Trophoblast cell (in vitro differentiated cells and primary cell): ENCODE measurements around the gene EME1.

Experiments
- DNase-seq, 2 donors: peaks; one replicate each; pipeline ENCODE4 v3.0.0-alpha.2; 2016
- H2AFZ ChIP-seq: 2 replicates; pipeline ENCODE4 v1.6.1; 2013; ENCODE audit warnings: low read length, moderate library complexity, mild to moderate bottlenecking; ENCODE audit not compliant: insufficient read depth, poor library complexity
- H2AK5ac ChIP-seq: 2 replicates; pipeline ENCODE4 v1.6.1; 2013; ENCODE audit warnings: mild to moderate bottlenecking, low read length
- H2BK120ac ChIP-seq: 2 replicates; pipeline ENCODE4 v1.6.1; 2013; ENCODE audit warnings: low read length, mild to moderate bottlenecking, moderate library complexity; ENCODE audit not compliant: insufficient read depth, poor library complexity
- H2BK12ac ChIP-seq: 2 replicates; pipeline ENCODE4 v1.6.1; 2013; ENCODE audit warnings: mild to moderate bottlenecking, low read length, moderate library complexity
- H2BK5ac ChIP-seq: 2 replicates; pipeline ENCODE4 v1.6.1; 2013; ENCODE audit warnings: low read length, low read depth, moderate library complexity, mild to moderate bottlenecking; ENCODE audit not compliant: poor library complexity
- H3K14ac ChIP-seq: 2 replicates; pipeline ENCODE4 v1.6.1; 2013; ENCODE audit warnings: mild to moderate bottlenecking, low read length
- H3K18ac ChIP-seq: 2 replicates; pipeline ENCODE4 v1.6.1; 2013; ENCODE audit warnings: mild to moderate bottlenecking, low read length
- H3K23ac ChIP-seq: 2 replicates; pipeline ENCODE4 v1.6.1; 2013; ENCODE audit warnings: low read length
- H3K27ac ChIP-seq: 2 replicates; pipeline ENCODE4 v1.5.1; 2013; ENCODE audit warnings: low read depth, mild to moderate bottlenecking, inconsistent platforms, low read length, moderate library complexity
- H3K27me3 ChIP-seq: 2 replicates; pipeline ENCODE4 v1.6.1; 2013; ENCODE audit warnings: inconsistent platforms, mild to moderate bottlenecking, low read length, moderate library complexity; ENCODE audit not compliant: insufficient read depth
- H3K36me3 ChIP-seq, 2 experiments: 1 replicate in 1 of 2; 2 replicates in 1 of 2; pipeline ENCODE4 v1.6.1; 2013; ENCODE audit warnings: low read length in 2 of 2, mild to moderate bottlenecking in 2 of 2, moderate library complexity in 1 of 2; ENCODE audit not compliant: insufficient read depth in 2 of 2, control insufficient read depth in 1 of 2
- H3K4ac ChIP-seq: 2 replicates; pipeline ENCODE4 v1.6.1; 2013; ENCODE audit warnings: low read depth, mild to moderate bottlenecking, low read length, moderate library complexity
- H3K4me1 ChIP-seq, 2 experiments: 1 replicate in 1 of 2; 2 replicates in 1 of 2; pipeline ENCODE4 v1.6.1; 2013; ENCODE audit warnings: low read length in 2 of 2, mild to moderate bottlenecking in 2 of 2, moderate library complexity in 1 of 2; ENCODE audit not compliant: insufficient read depth in 2 of 2, control insufficient read depth in 1 of 2
- H3K4me2 ChIP-seq: 2 replicates; pipeline ENCODE4 v1.6.1; 2013; ENCODE audit warnings: inconsistent platforms, mild to moderate bottlenecking, low read length, moderate library complexity
- H3K4me3 ChIP-seq: 2 replicates; pipeline ENCODE4 v1.5.1; 2013; ENCODE audit warnings: mild to moderate bottlenecking, low read depth, low read length, inconsistent platforms
- H3K79me1 ChIP-seq: one replicate; pipeline ENCODE4 v1.6.1; 2013; ENCODE audit warnings: low read length
- H3K79me2 ChIP-seq: 2 replicates; pipeline ENCODE4 v1.6.1; 2013; ENCODE audit warnings: low read length, mild to moderate bottlenecking; ENCODE audit not compliant: control insufficient read depth, insufficient read depth, poor library complexity
- H3K9ac ChIP-seq: 2 replicates; pipeline ENCODE4 v1.6.1; 2013; ENCODE audit warnings: mild to moderate bottlenecking, low read length
- H3K9me3 ChIP-seq: 2 replicates; pipeline ENCODE4 v1.6.1; 2013; ENCODE audit warnings: low read depth, mild to moderate bottlenecking, control low read depth, inconsistent platforms, low read length; ENCODE audit not compliant: insufficient read depth
- H4K12ac ChIP-seq: 2 replicates; pipeline ENCODE4 v1.6.1; 2013; ENCODE audit warnings: low read depth, mild to moderate bottlenecking, low read length, moderate library complexity
- H4K8ac ChIP-seq: 2 replicates; pipeline ENCODE4 v1.6.1; 2013; ENCODE audit warnings: low read depth, mild to moderate bottlenecking, low read length, moderate library complexity
- H4K91ac ChIP-seq: one replicate; pipeline ENCODE4 v1.6.1; 2013; ENCODE audit warnings: low read depth, mild to moderate bottlenecking, low read length, moderate library complexity
- WGBS: extraction: QIAGEN DNeasy Blood & Tissue Kit; methylation state at CpG from one replicate; pipeline ENCODE4 v1.1.7; 2013; ENCODE audit warnings: missing lambda C conversion rate; ENCODE audit not compliant: insufficient read length, insufficient coverage; ENCODE audit errors: extremely low coverage; 5-methylcytosine and 5-hydroxymethylcytosine counted together

EME1 gene

DNA sequence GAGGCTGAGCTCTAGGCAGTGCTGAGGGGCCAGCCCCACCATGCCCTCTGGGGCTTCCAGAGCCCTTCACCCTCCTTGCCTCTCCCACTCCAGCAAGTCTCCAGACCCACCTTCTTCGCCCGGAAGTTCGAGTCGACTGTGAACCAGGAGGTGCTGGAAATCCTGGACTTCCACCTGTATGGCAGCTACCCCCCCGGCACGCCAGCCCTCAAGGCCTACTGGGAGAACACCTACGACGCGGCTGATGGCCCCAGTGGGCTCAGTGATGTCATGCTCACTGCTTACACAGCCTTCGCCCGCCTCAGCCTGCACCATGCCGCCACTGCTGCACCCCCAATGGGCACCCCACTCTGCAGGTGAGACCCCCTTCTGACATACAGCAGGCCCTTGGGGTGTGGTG, 16.6 kb upstream of the EME1 start:
- H3K36me3 ChIP-seq = peaks cover 58 to 80% of the 10 kb centered on the region in 2 experiments
- H3K4ac ChIP-seq = no peak overlapping the region
- H3K4me1 ChIP-seq = no peaks in the 10 kb centered on the region
- no peak overlapping the region for H3K14ac ChIP-seq
- H3K4me3 ChIP-seq = no peak overlapping the region
- H3K23ac ChIP-seq = no peak overlapping the region
- DNase-seq = no peak
- H3K79me2 ChIP-seq = no peaks in the 10 kb centered on the region
- no peak overlapping the region for H2AK5ac ChIP-seq
- peaks cover 2% of the 10 kb centered on the region for H3K9me3 ChIP-seq
- no peak overlapping the region for H2BK12ac ChIP-seq
- WGBS = no CpG with 5 or more reads among the region's 12 CpGs
- no peak overlapping the region for H2BK120ac ChIP-seq
- H3K4me2 ChIP-seq = no peak overlapping the region
- no peak overlapping the region for H3K18ac ChIP-seq
- H4K91ac ChIP-seq = no peak overlapping the region
- no peak overlapping the region for H4K8ac ChIP-seq
- no peak overlapping the region for H2BK5ac ChIP-seq
- H3K27me3 ChIP-seq = no peaks in the 10 kb centered on the region
- no peaks in the 10 kb centered on the region for H3K79me1 ChIP-seq
- no peak overlapping the region for H2AFZ ChIP-seq
- H3K9ac ChIP-seq = no peak overlapping the region
- no peak overlapping the region for H3K27ac ChIP-seq
- no peak overlapping the region for H4K12ac ChIP-seq

DNA sequence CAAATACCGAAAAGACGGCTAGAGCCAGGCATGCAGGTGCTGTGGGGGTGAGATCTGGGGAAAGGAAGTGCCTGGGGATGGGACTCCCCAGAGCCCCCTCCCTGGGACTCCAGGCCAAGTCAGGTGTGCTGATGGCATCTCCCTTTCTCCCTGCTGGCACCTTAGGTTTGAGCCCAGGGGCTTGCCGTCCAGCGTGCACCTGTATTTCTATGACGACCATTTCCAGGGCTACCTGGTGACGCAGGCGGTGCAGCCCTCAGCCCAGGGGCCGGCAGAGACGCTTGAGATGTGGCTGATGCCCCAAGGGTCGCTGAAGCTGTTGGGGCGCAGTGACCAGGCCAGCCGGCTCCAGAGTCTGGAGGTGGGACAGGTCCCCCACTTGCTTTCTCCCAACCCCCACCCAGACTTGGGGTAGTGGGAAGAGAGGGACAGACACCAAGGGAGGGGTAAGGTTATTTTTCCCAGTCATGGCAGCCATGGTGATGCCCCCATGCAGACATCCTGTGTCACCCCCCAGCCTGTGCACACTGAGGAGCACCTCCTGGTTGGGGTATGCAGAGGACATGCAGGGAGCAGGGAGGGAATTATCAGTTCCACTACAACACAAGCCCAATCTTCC, 16.0 kb upstream of the EME1 start:
- H3K4ac ChIP-seq = no peak overlapping the region
- H3K79me2 ChIP-seq = no peaks in the 10 kb centered on the region
- H2BK5ac ChIP-seq = no peak overlapping the region
- peaks cover 59 to 78% of the 10 kb centered on the region in 2 experiments for H3K36me3 ChIP-seq
- H4K12ac ChIP-seq = no peak overlapping the region
- H3K9me3 ChIP-seq = peaks cover 2% of the 10 kb centered on the region
- H3K4me2 ChIP-seq = no peak overlapping the region
- no peak overlapping the region for H4K8ac ChIP-seq
- H3K9ac ChIP-seq = no peak overlapping the region
- no peak for DNase-seq
- H3K18ac ChIP-seq = no peak overlapping the region
- H3K4me3 ChIP-seq = no peak overlapping the region
- H2BK120ac ChIP-seq = no peak overlapping the region
- H4K91ac ChIP-seq = no peak overlapping the region
- no peaks in the 10 kb centered on the region for H3K79me1 ChIP-seq
- no peak overlapping the region for H2AK5ac ChIP-seq
- H2AFZ ChIP-seq = no peak overlapping the region
- no peak overlapping the region for H3K23ac ChIP-seq
- no CpG with 5 or more reads among the region's 12 CpGs for WGBS
- H3K14ac ChIP-seq = no peak overlapping the region
- no peak overlapping the region for H3K27ac ChIP-seq
- H3K27me3 ChIP-seq = no peaks in the 10 kb centered on the region
- H2BK12ac ChIP-seq = no peak overlapping the region
- H3K4me1 ChIP-seq = no peaks in the 10 kb centered on the region

DNA sequence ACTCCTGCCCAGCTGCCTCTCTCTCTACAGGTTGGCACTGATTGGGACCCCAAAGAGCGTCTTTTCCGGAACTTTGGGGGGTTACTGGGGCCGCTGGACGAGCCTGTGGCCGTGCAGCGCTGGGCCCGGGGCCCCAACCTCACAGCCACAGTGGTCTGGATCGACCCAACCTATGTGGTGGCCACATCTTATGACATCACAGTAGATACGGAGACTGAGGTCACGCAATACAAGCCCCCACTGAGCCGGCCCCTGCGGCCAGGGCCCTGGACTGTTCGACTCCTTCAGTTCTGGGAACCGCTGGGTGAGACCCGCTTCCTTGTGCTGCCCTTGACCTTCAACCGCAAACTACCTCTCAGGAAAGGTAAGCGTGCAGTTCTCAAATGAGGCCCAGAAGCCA, 14.9 kb upstream of the EME1 start:
- no peaks in the 10 kb centered on the region for H3K79me2 ChIP-seq
- no peak overlapping the region for H2AK5ac ChIP-seq
- no peaks in the 10 kb centered on the region for H3K79me1 ChIP-seq
- H2BK120ac ChIP-seq = no peak overlapping the region
- H3K9ac ChIP-seq = no peak overlapping the region
- no peaks in the 10 kb centered on the region for H3K27me3 ChIP-seq
- no peak overlapping the region for H3K14ac ChIP-seq
- no peak overlapping the region for H4K12ac ChIP-seq
- H3K4me2 ChIP-seq = no peak overlapping the region
- H3K18ac ChIP-seq = no peak overlapping the region
- H4K8ac ChIP-seq = no peak overlapping the region
- WGBS = no CpG with 5 or more reads among the region's 17 CpGs
- H4K91ac ChIP-seq = no peak overlapping the region
- no peak overlapping the region for H3K4me3 ChIP-seq
- DNase-seq = no peak
- H3K4me1 ChIP-seq = peaks cover 0 to under 1% of the 10 kb centered on the region in 2 experiments
- no peak overlapping the region for H3K4ac ChIP-seq
- H2BK12ac ChIP-seq = no peak overlapping the region
- no peak overlapping the region for H2AFZ ChIP-seq
- H3K23ac ChIP-seq = no peak overlapping the region
- H2BK5ac ChIP-seq = no peak overlapping the region
- peaks cover 59 to 71% of the 10 kb centered on the region in 2 experiments for H3K36me3 ChIP-seq
- H3K27ac ChIP-seq = no peak overlapping the region
- H3K9me3 ChIP-seq = peaks cover 2% of the 10 kb centered on the region

DNA sequence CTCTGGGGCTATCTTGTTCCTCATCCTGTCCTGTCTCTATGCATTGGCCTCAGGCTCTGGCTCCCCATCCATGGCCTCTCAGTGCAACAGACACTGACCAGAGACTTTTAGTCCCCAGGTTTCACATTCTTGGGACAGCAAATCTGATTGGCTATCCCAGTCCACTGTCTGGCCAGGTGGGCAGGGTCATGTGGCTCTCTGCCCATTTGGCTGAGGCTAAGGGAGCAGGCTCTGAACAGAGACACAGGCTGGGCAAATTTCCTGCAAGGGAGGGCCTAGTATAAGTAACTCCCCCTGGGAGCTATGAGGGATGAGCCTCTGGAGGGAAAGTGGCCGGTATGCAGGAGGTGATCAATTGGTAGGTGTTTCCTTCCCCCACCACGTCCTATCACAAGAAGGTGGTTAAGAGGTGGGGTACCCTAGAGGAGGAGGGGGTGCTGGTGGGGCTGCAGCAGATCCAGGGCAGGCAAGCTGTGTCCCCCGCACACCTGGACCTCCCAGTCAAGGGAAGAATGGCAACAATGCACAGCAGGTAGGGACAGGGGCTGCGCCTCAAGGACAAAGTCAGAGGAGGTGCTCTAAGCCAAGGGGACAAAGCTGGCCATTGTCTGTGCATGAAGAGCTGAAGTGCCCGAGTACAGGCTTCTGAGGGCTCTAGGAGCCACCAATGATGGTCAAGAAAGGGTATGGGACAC, 13.9 kb upstream of the EME1 start:
- H2BK12ac ChIP-seq = no peak overlapping the region
- H3K4me1 ChIP-seq = peaks cover 4 to 10% of the 10 kb centered on the region in 2 experiments
- H2AFZ ChIP-seq = no peak overlapping the region
- peaks cover 51 to 62% of the 10 kb centered on the region in 2 experiments for H3K36me3 ChIP-seq
- no peaks in the 10 kb centered on the region for H3K79me2 ChIP-seq
- no peak overlapping the region for H3K4ac ChIP-seq
- H3K27me3 ChIP-seq = no peaks in the 10 kb centered on the region
- peaks cover 2% of the 10 kb centered on the region for H3K9me3 ChIP-seq
- H4K91ac ChIP-seq = no peak overlapping the region
- no peak overlapping the region for H2BK120ac ChIP-seq
- H3K23ac ChIP-seq = no peak overlapping the region
- no peaks in the 10 kb centered on the region for H3K79me1 ChIP-seq
- no peak overlapping the region for H2BK5ac ChIP-seq
- no peak overlapping the region for H3K9ac ChIP-seq
- H3K4me2 ChIP-seq = no peak overlapping the region
- no peak overlapping the region for H4K8ac ChIP-seq
- H2AK5ac ChIP-seq = no peak overlapping the region
- H4K12ac ChIP-seq = no peak overlapping the region
- no CpG with 5 or more reads among the region's 5 CpGs for WGBS
- H3K4me3 ChIP-seq = no peak overlapping the region
- no peak overlapping the region for H3K27ac ChIP-seq
- H3K18ac ChIP-seq = no peak overlapping the region
- no peak overlapping the region for H3K14ac ChIP-seq
- DNase-seq = no peak
